SJCRH30 (cell line): ENCODE results near the gene CD99. TPM values are rescaled to one million over a fixed set of nuclear protein-coding genes. Genes with fewer than 3 reads are reported as not detected.

Source experiments
- DNase-seq, 2 experiments: peaks; one replicate each; pipeline ENCODE4 v3.0.0-alpha.2; 2015 to 2020
- H3K27ac ChIP-seq: fragments of 250-450 bp; sonication (Bioruptor Pico); 2 replicates; pipeline ENCODE4 v1.5.1; 2020; ENCODE audit warnings: mild to moderate bottlenecking, moderate library complexity
- H3K27me3 ChIP-seq: fragments of 250-450 bp; sonication (Bioruptor Pico); 2 replicates; pipeline ENCODE4 v1.5.1; 2020; ENCODE audit warnings: mild to moderate bottlenecking, moderate library complexity
- H3K36me3 ChIP-seq: fragments of 250-450 bp; sonication (Bioruptor Pico); 2 replicates; pipeline ENCODE4 v1.5.1; 2020; ENCODE audit warnings: mild to moderate bottlenecking, moderate library complexity
- H3K4me1 ChIP-seq: fragments of 250-450 bp; sonication (Bioruptor Pico); 2 replicates; pipeline ENCODE4 v1.5.1; 2020; ENCODE audit warnings: mild to moderate bottlenecking, moderate library complexity
- H3K4me3 ChIP-seq: fragments of 250-450 bp; sonication (Bioruptor Pico); 2 replicates; pipeline ENCODE4 v1.5.1; 2020; ENCODE audit warnings: mild to moderate bottlenecking, moderate library complexity
- H3K9me3 ChIP-seq: fragments of 250-450 bp; sonication (Bioruptor Pico); replicated peaks from 2 replicates; pipeline ENCODE4 v1.5.1; 2020; ENCODE audit warnings: mild to moderate bottlenecking, moderate library complexity
- total RNA-seq: library from RNA; depleted of rRNA; stranded (reverse); fragments of >200 nt; shearing (Covaris generic); gene quantifications from 2 replicates; pipeline ENCODE4 v1.2.3, GENCODE V29; 2014

CD99 gene
- total RNA-seq, 1 experiment from 2014 or later: 166 TPM

DNA sequence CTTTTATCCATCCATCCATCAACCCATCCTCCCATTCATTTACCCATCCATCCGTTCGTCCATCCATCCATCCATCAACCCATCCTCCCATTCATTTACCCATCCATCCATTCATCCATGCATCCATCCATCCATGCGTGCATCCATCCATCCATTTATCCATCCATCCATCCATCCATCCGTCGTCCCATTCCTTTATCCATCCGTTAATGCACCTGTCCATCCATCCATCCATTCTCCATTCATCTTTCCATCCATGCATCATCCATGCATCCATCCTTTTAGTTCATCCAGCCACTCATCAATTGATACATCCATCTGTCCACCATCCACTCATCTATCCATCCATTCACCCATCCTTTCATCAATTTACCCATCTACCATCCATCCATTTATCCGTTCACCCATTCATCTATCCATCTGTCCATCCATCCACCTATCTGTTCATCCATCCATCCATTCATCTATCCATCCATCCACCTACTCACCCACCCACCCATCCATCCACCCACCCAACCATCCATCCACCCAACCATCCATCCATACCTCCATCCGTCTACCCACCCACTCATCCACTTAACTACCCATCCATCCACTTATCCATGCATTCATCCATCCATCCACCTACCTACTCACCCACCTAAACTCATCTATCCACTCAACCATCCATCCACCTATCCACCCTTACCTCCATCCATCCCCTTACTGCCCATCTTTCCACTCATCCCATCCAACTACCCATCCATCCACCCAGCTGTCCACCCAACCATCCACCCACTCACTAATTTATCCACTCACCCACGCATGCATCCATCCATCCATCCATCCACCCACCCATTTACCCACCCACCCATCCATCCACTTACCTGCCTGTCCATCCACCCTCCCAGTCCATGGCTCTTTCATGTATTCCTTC, 9.6 kb downstream of the CD99 start:
- H3K27ac ChIP-seq: no peak overlapping the region
- H3K4me3 ChIP-seq: no peak overlapping the region

DNA sequence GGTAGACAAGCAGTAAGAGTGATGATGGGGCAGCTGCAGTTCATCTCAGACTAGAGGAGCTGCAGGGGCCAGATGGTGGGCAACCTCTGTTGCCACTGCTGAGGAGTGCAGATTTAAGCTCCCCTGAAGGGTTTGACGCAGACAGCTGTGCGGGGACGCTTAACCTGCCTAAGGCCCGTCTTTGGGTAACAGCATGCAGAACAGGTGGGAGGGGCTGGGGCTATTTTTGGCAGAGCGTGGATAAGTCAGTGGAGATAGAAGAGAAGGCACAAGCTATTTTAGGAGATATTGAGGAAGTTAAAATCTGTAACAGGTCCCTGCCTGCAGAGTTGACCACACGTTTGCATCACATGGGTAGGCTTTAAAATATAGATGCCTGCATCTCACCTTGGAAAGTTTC, 10.5 kb downstream of the CD99 start:
- DNase-seq: peak; percentile 80 to 87
- Histone ChIP-seq H3K9me3 (no peaks in the 10 kb centered on the region), H3K4me1 (peaks cover 12% of the 10 kb centered on the region), H3K4me3 (no peak overlapping the region), H3K27ac (no peak overlapping the region), H3K36me3 (peaks cover 2% of the 10 kb centered on the region), H3K27me3 (no peaks in the 10 kb centered on the region)

More for the DNA sequence above, 9.6 kb downstream of the CD99 start:
- no peaks in the 10 kb centered on the region for H3K27me3 ChIP-seq
- peaks cover 6% of the 10 kb centered on the region for H3K36me3 ChIP-seq
- DNase-seq: no peak
- H3K9me3 ChIP-seq: no peaks in the 10 kb centered on the region
- peaks cover 12% of the 10 kb centered on the region for H3K4me1 ChIP-seq

DNA sequence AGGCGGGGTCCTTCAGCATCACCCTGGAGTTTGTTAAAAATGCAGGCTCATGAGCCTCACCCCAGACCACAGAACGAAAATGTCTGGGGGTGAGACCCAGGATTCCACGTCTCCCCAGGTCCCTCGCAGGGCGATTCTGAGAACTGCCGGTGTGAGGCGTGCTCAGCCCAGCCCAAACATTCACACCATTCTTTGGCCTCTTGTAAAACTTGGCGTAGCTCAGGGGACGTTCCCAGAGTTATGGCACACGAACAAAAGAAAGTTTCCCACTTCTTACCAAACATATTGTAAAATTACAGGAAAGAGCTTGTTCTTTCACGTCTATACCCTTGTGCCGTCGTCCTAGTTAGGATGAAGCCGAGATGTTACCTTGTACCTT, 12.9 kb downstream of the CD99 start:
- Histone ChIP-seq H3K4me1 (peaks cover 23% of the 10 kb centered on the region), H3K27ac (no peak overlapping the region), H3K36me3 (peaks cover 2% of the 10 kb centered on the region; the same call in 1 of the 2 replicates), H3K27me3 (no peaks in the 10 kb centered on the region), H3K9me3 (no peaks in the 10 kb centered on the region), H3K4me3 (no peak overlapping the region)
- DNase-seq: no peak

DNA sequence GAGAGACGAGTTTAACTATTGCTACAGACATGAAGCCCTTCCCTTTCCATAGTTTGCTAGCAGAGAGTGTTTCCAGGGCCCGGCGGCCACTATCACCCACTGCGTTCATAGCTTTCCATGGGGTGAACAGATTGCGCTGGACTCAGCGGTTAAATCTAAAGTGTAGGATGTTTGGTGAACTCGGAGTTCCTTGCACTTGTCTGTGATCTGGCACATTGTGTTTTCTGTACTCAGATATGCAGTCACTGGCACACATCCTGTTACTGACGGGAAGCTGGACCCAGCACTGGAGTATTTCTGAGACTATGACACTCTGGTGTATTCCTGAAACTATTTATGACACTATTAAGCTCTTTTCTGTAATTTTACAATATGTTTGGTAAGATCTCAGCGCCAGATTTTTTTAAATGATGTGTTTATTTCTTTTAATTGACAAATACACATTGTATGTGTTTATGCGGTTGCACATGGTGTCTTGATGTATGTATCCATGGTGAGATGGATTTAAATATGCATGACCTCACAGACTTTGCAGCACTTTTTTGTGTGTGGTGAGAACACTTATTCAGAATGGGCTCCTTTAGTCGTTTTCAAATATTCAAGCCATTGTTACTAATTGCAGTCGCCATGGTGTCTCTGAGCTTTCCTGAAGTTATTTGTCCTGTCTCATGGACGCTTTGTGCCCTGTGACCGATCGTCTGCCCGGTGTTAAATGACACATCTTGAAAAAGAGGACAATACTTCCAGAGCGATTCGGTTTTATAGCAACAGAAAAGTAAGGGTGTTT, 14.1 kb downstream of the CD99 start:
- H3K36me3 ChIP-seq: peaks cover 2% of the 10 kb centered on the region; the same call in 1 of the 2 replicates
- no peaks in the 10 kb centered on the region for H3K27me3 ChIP-seq
- H3K27ac ChIP-seq: no peak overlapping the region
- no peak for DNase-seq
- no peak overlapping the region for H3K4me3 ChIP-seq
- H3K4me1 ChIP-seq: peaks cover 23% of the 10 kb centered on the region
- H3K9me3 ChIP-seq: no peaks in the 10 kb centered on the region

DNA sequence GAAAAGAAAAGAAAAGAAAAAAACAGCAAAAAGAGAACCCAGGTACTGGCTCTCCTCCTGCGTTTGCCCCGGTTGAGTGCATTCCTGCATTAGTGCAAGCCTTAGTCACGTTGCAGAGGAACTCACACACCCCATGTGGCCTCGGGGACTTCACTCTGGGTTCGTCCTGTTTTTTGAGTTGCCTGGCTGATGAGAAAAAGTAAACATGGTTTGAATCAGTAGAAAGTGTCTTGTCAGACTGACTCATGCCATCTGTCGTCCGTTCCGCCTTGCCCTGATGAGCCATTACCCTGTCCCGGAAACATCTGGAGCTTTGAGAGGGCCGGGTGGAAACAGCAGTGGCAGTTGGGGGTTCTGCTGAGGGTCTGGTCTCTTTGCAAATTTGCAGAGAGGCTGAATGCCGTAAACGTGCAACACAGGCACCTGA, 16.3 kb downstream of the CD99 start:
- no peak overlapping the region for H3K4me3 ChIP-seq
- H3K27ac ChIP-seq: peak overlapping the region; percentile 74
- H3K9me3 ChIP-seq: no peaks in the 10 kb centered on the region
- DNase-seq: peak; percentile 55 to 67
- H3K27me3 ChIP-seq: no peaks in the 10 kb centered on the region
- peaks cover 11% of the 10 kb centered on the region for H3K4me1 ChIP-seq
- H3K36me3 ChIP-seq: peaks cover 2% of the 10 kb centered on the region; the same call in 1 of the 2 replicates

DNA sequence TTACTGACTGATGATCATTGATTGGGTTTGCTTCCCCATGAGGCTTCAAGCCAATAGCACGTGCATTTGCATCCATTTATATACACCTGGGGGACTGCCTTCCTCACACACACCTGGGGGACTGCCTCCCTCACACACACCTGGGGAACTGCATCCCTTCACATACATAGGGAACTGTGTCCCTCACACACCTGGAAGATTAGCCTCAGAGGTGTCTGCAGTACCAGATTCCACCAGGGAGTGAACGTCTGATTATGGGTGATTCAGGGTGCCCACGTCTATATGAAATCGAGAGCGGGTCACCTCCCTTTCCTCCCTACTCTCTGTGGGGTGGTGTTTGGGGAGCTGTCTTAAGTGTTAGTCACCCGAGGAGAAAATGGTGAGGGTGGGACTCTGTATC, 16.9 kb downstream of the CD99 start:
- no peaks in the 10 kb centered on the region for H3K27me3 ChIP-seq
- peaks cover 11% of the 10 kb centered on the region for H3K4me1 ChIP-seq
- H3K4me3 ChIP-seq: no peak overlapping the region
- H3K27ac ChIP-seq: peak overlapping the region; percentile 74
- no peaks in the 10 kb centered on the region for H3K9me3 ChIP-seq
- H3K36me3 ChIP-seq: peaks cover 2% of the 10 kb centered on the region; the same call in 1 of the 2 replicates
- DNase-seq: no peak

DNA sequence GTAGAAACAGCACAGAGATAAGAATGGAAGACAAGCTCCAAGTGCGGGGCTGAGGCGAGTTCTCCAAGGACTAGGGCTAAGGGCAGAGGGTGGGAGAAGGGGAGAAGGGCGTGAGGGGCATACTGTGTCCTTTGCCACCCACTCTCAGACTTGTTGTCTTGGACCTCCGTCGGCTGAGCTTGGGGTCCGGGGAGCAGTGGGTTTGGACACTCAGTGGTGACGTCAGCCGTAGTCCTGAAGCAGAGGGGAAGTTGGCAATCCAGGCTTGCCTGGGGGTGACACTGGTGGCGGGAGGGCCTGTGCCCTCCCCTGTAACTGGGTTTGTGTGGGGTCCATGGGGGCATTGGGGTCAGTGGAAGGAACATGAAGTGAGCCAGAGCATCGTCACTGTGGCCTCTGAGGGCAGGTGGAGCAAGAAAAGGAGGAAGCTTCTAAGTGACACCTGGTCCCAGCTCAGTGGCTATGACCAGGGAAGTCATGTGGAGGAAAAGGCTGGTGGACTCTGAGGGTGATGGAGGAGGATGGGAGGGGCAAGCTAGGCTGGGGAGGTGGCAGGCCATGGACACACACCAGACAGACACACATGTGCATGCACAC, 17.6 kb downstream of the CD99 start:
- Histone ChIP-seq H3K36me3 (peaks cover 2% of the 10 kb centered on the region; the same call in 1 of the 2 replicates), H3K27ac (no peak overlapping the region), H3K4me3 (no peak overlapping the region), H3K27me3 (no peaks in the 10 kb centered on the region), H3K9me3 (no peaks in the 10 kb centered on the region), H3K4me1 (peaks cover 11% of the 10 kb centered on the region)
- no peak for DNase-seq

DNA sequence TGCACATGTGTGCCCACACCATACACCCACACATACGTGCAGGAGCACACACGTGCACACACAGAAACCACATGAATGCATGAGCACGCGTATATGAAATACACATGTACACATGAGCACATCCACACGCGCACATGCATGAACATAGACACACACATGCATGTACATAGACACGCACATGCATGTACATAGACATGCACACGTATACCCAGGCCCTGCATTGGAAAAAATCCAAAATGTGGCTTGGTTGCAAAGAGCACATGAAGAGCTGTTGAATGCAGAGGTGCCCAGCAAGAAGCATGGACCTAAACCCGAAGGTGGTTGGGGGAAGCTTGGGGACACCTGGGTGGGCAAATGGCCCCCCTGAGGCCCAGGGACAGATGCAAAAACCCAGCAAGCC, 18.5 kb downstream of the CD99 start:
- H3K27ac ChIP-seq: no peak overlapping the region
- no peak for DNase-seq
- H3K27me3 ChIP-seq: no peaks in the 10 kb centered on the region
- peaks cover 2% of the 10 kb centered on the region; the same call in 1 of the 2 replicates for H3K36me3 ChIP-seq
- H3K9me3 ChIP-seq: no peaks in the 10 kb centered on the region
- no peak overlapping the region for H3K4me3 ChIP-seq
- H3K4me1 ChIP-seq: peaks cover 11% of the 10 kb centered on the region

DNA sequence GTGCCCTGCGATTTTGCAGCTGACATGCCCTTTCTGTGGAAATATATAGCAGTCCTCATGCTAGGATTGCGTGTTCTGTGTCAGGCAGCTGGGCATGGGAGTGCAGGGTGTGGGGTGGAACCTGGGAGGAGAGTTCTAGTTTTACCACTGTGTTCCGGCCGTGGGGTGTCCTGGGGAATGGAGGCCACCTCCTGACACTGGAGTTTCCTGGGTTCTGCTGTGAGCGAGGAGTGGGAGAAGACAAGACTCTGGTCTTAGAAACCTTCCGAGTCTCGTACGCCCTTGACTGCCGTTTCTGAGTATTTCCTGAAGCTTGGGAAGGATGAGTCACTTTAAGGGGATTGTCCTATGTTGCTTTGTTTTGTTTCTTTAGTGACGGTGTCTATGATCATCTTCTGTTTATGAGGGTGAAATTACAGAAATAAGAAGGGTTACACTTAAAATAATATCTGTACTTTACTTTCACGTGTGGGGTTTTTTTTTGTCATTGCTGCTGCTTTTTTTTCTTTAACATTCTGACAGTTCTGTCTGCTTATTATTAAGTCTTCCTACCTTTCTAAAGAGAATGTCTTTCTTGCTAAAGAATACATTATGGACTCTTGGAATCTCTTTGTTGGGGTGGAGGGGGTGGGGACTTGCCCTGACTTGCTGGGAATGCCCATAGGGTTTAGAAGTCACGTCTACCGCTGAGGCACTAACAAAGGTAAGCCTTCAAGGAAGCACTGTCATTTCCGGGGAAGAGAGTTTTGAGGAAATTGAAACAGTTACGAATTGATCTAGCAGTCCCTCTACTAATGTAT, 19.1 kb downstream of the CD99 start:
- DNase-seq: no peak
- no peak overlapping the region for H3K4me3 ChIP-seq
- H3K4me1 ChIP-seq: peaks cover 11% of the 10 kb centered on the region
- no peaks in the 10 kb centered on the region for H3K27me3 ChIP-seq
- no peaks in the 10 kb centered on the region for H3K9me3 ChIP-seq
- H3K27ac ChIP-seq: no peak overlapping the region
- peaks cover 2% of the 10 kb centered on the region; the same call in 1 of the 2 replicates for H3K36me3 ChIP-seq

DNA sequence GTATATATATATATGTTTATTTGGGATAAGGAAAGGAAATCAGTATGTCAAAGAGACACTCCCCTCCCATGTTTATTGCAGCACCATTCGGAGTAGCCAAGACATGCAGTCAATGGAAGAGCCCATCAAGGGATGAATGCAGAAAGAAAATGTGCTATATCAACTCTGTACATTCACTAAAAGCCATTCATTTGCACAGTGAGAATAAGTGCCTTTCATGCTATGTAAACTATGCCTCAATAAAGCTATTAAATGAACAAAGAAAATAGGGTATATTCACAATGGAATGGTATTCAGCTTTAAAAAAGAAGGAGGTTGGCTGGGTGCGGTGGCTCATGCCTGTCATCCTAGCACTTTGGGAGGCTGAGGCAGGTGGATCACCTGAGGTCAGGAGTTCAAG, 20.3 kb downstream of the CD99 start:
- Histone ChIP-seq H3K36me3 (no peaks in the 10 kb centered on the region), H3K27ac (no peak overlapping the region), H3K27me3 (no peaks in the 10 kb centered on the region), H3K4me3 (no peak overlapping the region), H3K4me1 (peaks cover 11% of the 10 kb centered on the region), H3K9me3 (no peaks in the 10 kb centered on the region)
- no peak for DNase-seq

DNA sequence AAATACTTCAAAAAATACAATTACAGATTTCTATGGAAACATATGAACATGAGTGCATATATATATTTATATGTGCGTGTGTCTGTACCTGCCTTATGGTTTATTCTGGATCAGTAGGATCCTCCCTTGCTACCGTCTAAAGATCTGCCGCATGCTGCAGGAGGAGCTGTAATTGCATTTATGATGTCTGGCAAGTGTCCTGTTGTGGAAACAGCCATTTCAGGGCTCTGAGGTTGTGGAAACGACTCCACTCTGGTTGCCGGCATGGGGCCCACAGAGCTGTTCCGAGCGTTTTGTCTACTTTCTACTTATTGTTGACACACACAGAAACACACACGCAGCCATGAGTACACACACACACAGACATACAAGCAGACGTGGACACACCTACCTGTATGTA, 21.3 kb downstream of the CD99 start:
- no peak for DNase-seq
- H3K9me3 ChIP-seq: no peaks in the 10 kb centered on the region
- H3K27ac ChIP-seq: no peak overlapping the region
- H3K36me3 ChIP-seq: 0 out of 2 replicates have a peak, but pooled peaks cover 1% of the 10 kb centered on the region
- no peak overlapping the region for H3K4me3 ChIP-seq
- H3K27me3 ChIP-seq: no peaks in the 10 kb centered on the region
- H3K4me1 ChIP-seq: peaks cover 4% of the 10 kb centered on the region

DNA sequence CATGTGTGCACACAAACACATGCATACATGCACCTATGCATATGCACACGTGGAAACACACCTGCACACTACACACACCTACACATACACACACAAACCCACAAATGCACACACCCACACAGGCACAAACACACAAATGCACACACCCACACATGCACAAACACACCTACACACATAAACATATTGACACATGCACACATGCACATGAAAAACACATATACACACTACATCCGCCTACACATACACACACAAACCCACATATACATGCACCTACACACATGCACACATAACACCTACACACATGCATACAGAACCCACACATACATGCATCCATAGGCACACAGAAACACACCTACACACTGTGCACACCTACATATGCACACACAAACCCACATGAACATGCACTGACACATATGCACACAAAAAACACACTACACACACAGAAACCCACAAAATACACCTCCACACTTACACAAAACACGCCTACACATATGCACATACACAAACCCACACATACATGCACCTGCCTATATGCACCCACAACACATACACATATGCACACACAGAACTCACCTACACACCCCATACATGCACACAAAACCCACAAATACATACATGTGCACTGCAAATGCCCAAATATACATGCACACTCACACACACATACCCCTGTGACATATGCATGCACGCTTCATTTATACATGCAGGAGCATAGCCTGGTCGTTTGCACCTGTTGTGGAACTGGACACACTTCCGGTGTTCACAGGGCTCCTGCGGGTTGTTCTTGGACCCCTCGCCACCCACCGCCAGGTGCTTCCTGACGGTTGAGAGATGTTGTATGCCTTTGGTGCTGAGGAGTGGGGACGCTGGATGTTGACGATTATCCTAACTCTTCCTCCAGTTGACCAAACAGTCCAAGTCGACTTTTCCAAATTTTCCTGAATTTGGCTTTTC, 22.1 kb downstream of the CD99 start:
- no peak overlapping the region for H3K4me3 ChIP-seq
- no peak overlapping the region for H3K27ac ChIP-seq
- no peaks in the 10 kb centered on the region for H3K27me3 ChIP-seq
- no peak for DNase-seq
- H3K36me3 ChIP-seq: 0 out of 2 replicates have a peak, but pooled peaks cover 3% of the 10 kb centered on the region
- H3K9me3 ChIP-seq: no peaks in the 10 kb centered on the region
- H3K4me1 ChIP-seq: no peaks in the 10 kb centered on the region

DNA sequence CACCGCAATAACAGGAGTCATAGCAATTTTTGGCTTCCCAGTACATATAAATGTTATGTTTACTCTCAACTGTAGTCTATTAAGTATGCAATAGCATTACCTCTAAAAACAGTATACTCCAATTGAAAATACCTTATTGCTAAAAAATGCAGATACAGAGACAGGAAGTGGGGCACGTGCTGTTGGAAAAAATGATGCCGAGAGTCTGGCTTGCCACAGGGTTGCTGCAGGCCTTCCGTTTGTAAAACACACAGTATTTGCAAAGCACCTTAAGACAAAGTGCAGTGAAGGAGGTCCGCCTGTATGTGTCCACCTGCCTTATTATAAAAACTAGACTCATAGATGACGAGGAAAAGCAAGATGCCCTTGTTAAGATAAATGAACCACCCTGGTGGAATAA, 23.5 kb downstream of the CD99 start:
- no peaks in the 10 kb centered on the region for H3K4me1 ChIP-seq
- no peak overlapping the region for H3K27ac ChIP-seq
- no peaks in the 10 kb centered on the region for H3K9me3 ChIP-seq
- no peaks in the 10 kb centered on the region for H3K27me3 ChIP-seq
- DNase-seq: no peak
- H3K4me3 ChIP-seq: no peak overlapping the region
- H3K36me3 ChIP-seq: peaks cover 8% of the 10 kb centered on the region
